ENCODE data around the gene AFM.

The AFM gene

GRCh38 chr4:73485085-73485484 lies 3.5 kb downstream of the AFM start:
- DNase-seq (ENCODE audit: low spot score), result no peak
- TF ChIP-seq CTCF (IDR thresholded peaks at IDR 0.05; ENCODE audit: extremely low read depth, missing control alignments), result no peak

- TF ChIP-seq CTCF (IDR thresholded peaks at IDR 0.05; ENCODE audit: extremely low read depth, missing control alignments), result no peak
- DNase-seq (ENCODE audit: low spot score), result no peak
Observed at GRCh38 chr4:73485596-73485995, 4.1 kb downstream of the AFM start.

- no peak for DNase-seq (ENCODE audit: low spot score)
- TF ChIP-seq CTCF (IDR thresholded peaks at IDR 0.05; ENCODE audit: extremely low read depth, missing control alignments), result no peak
Observed at GRCh38 chr4:73486497-73486896, 5.0 kb downstream of the AFM start.

- no peak for TF ChIP-seq CTCF (IDR thresholded peaks at IDR 0.05; ENCODE audit: extremely low read depth, missing control alignments)
- no peak for DNase-seq (ENCODE audit: low spot score)
Observed at GRCh38 chr4:73487233-73487632, 5.7 kb downstream of the AFM start.

GRCh38 chr4:73499996-73500765 lies 18.6 kb downstream of the AFM start:
- TF ChIP-seq CTCF (IDR thresholded peaks at IDR 0.05; ENCODE audit: extremely low read depth, missing control alignments), result no peak
- DNase-seq (ENCODE audit: low spot score), result no peak

- no peak for TF ChIP-seq CTCF (IDR thresholded peaks at IDR 0.05; ENCODE audit: extremely low read depth, missing control alignments)
- no peak for DNase-seq (ENCODE audit: low spot score)
Observed at GRCh38 chr4:73501664-73502265, 20.2 kb downstream of the AFM start.

- DNase-seq (ENCODE audit: low spot score), result no peak
- no peak for TF ChIP-seq CTCF (IDR thresholded peaks at IDR 0.05; ENCODE audit: extremely low read depth, missing control alignments)
Observed at GRCh38 chr4:73505567-73505966, 24.0 kb downstream of the AFM start.
